DOHH2 (cell line): Measurements from ENCODE around the gene MAP3K9.

Experiments used
- EZH2phosphoT487 ChIP-seq: fragments of 200-600 bp; sonication (generic); IDR thresholded peaks from 2 replicates; pipeline ENCODE4 v1.6.1; 2017; ENCODE audit warnings: borderline replicate concordance, mild to moderate bottlenecking, antibody characterized with exemption, low read length, moderate library complexity, mixed read lengths
- TF ChIP-seq, protein P1 (sequence below): fragments of 200-600 bp; sonication (generic); IDR thresholded peaks from one replicate; pipeline ENCODE4 v1.5.1; 2014; ENCODE audit warnings: antibody characterized with exemption, mild to moderate bottlenecking, low read depth, low read length; ENCODE audit not compliant: poor library complexity, severe bottlenecking

DNA sequence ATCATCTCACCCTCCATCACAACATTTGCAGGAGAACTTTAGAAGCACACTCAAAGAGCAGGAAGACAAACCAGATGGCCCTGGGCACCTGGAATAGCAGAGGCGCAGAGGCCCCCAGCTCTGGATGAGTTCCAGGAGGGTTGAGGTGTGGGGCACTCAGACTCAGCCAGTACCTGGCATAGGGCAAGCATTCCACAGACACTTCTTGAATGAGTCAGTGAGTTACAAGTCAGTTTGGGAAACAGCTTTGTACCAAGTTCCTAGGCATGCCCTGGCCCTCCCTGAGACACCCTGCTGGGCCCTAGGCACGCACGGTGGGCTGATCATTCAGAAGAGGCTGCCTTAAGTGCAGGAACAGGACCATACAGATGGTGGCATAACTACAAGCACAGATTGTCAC, 54.3 kb downstream of the MAP3K9 start:
- TF ChIP-seq, protein P1, sequence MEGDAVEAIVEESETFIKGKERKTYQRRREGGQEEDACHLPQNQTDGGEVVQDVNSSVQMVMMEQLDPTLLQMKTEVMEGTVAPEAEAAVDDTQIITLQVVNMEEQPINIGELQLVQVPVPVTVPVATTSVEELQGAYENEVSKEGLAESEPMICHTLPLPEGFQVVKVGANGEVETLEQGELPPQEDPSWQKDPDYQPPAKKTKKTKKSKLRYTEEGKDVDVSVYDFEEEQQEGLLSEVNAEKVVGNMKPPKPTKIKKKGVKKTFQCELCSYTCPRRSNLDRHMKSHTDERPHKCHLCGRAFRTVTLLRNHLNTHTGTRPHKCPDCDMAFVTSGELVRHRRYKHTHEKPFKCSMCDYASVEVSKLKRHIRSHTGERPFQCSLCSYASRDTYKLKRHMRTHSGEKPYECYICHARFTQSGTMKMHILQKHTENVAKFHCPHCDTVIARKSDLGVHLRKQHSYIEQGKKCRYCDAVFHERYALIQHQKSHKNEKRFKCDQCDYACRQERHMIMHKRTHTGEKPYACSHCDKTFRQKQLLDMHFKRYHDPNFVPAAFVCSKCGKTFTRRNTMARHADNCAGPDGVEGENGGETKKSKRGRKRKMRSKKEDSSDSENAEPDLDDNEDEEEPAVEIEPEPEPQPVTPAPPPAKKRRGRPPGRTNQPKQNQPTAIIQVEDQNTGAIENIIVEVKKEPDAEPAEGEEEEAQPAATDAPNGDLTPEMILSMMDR = no peak
- no peak for TF ChIP-seq EZH2phosphoT487
